SK-N-SH (cell line): ENCODE results near the gene RGL1. TPM values are rescaled to one million over a fixed set of nuclear protein-coding genes. Genes with fewer than 3 reads are reported as not detected.

Experiments used
- CTCF ChIA-PET: fragments of 300-600, 350-600 bp; formaldehyde crosslinking; extraction: SDS; loops from one replicate; lab custom pipeline; 2021; lab: Yijun Ruan, JAX
- POLR2A ChIA-PET: fragments of 350-600 bp; sonication (Branson Sonifier 250); formaldehyde crosslinking; extraction: SDS; loops from one replicate; lab custom pipeline; 2020; ENCODE audit warnings: antibody characterized with exemption, inconsistent platforms; lab: Yijun Ruan, JAX
- DNase-seq: peaks from one replicate; pipeline ENCODE4 v3.0.0; 2012
- H2AFZ ChIP-seq: fragments of 200-600 bp; sonication (generic); 2 replicates; pipeline ENCODE4 v1.8.1; 2016; ENCODE audit warnings: antibody characterized with exemption, mild to moderate bottlenecking, low read depth
- H3F3A ChIP-seq: fragments of 200-600 bp; sonication (generic); replicated peaks from 2 replicates; pipeline ENCODE3; 2016; ENCODE audit warnings: antibody characterized with exemption, mild to moderate bottlenecking; ENCODE audit not compliant: insufficient read depth
- H3K27ac ChIP-seq, 2 experiments: fragments of 200-500 bp in 1 of 2; fragments of 200-600 bp in 1 of 2; sonication (Bioruptor generic) in 1 of 2; sonication (generic), shearing (Covaris generic) in 1 of 2; 2 replicates each; pipeline versions ENCODE4 v1.5.1 to v1.6.1; 2014 to 2016; ENCODE audit warnings: low read depth in 2 of 2, inconsistent platforms in 1 of 2, low read length in 1 of 2, mild to moderate bottlenecking in 1 of 2, mixed read lengths in 1 of 2
- H3K27me3 ChIP-seq: fragments of 200-600 bp; sonication (generic), shearing (Covaris generic); 2 replicates; pipeline ENCODE4 v1.6.1; 2016; ENCODE audit warnings: mixed run types; ENCODE audit not compliant: insufficient read depth
- H3K36me3 ChIP-seq, 2 experiments: fragments of 200-500 bp in 1 of 2; fragments of 200-600 bp in 1 of 2; sonication (Bioruptor generic) in 1 of 2; sonication (generic) in 1 of 2; replicated peaks in 1 of 2; 2 replicates each; pipeline versions ENCODE3 to v1.5.1; 2014 to 2016; ENCODE audit warnings: low read length in 1 of 2, mild to moderate bottlenecking in 1 of 2; ENCODE audit not compliant: insufficient read depth in 2 of 2, control insufficient read depth in 1 of 2
- H3K4me1 ChIP-seq, 2 experiments: fragments of 200-500 bp in 1 of 2; fragments of 200-600 bp in 1 of 2; sonication (Bioruptor generic) in 1 of 2; sonication (generic), shearing (Covaris generic) in 1 of 2; 2 replicates each; pipeline versions ENCODE4 v1.5.1 to v1.6.1; 2014 to 2016; ENCODE audit warnings: low read depth in 1 of 2, low read length in 1 of 2, mixed run types in 1 of 2; ENCODE audit not compliant: insufficient read depth in 2 of 2, control insufficient read depth in 1 of 2
- H3K4me2 ChIP-seq: fragments of 200-600 bp; sonication (generic), shearing (Covaris generic); 2 replicates; pipeline ENCODE4 v1.6.1; 2017; ENCODE audit warnings: mixed run types
- H3K4me3 ChIP-seq, 2 experiments: fragments of 200-500 bp in 1 of 2; fragments of 200-600 bp in 1 of 2; sonication (Bioruptor generic) in 1 of 2; sonication (generic), shearing (Covaris generic) in 1 of 2; 2 replicates each; pipeline versions ENCODE4 v1.5.1 to v1.8.1; 2014 to 2016; ENCODE audit warnings: low read depth in 2 of 2, inconsistent platforms in 1 of 2, low read length in 1 of 2, mild to moderate bottlenecking in 1 of 2, mixed read lengths in 1 of 2, moderate library complexity in 1 of 2
- H3K79me2 ChIP-seq: fragments of 200-600 bp; sonication (generic); 2 replicates; pipeline ENCODE4 v1.8.1; 2017; ENCODE audit warnings: mild to moderate bottlenecking; ENCODE audit not compliant: insufficient read depth
- H3K9ac ChIP-seq: fragments of 200-600 bp; sonication (generic); 2 replicates; pipeline ENCODE4 v1.6.1; 2017; ENCODE audit warnings: mixed run types
- H3K9me2 ChIP-seq: fragments of 200-600 bp; sonication (generic); 2 replicates; pipeline ENCODE4 v1.6.1; 2017; ENCODE audit warnings: mixed run types
- H3K9me3 ChIP-seq: fragments of 200-600 bp; sonication (generic); 2 replicates; pipeline ENCODE4 v1.6.1; 2017; ENCODE audit warnings: mixed run types, mild to moderate bottlenecking, moderate library complexity
- H4K20me1 ChIP-seq: fragments of 200-600 bp; sonication (generic); 2 replicates; pipeline ENCODE4 v1.6.1; 2017; ENCODE audit warnings: mild to moderate bottlenecking, mixed run types; ENCODE audit not compliant: insufficient read depth
- CHD2 ChIP-seq: fragments of 150-350 bp; IDR thresholded peaks from 2 replicates; pipeline ENCODE4 v1.6.1; 2018; ENCODE audit warnings: low read length; ENCODE audit not compliant: partially characterized antibody
- EZH2phosphoT487 ChIP-seq: fragments of 200-600 bp; sonication (generic); IDR thresholded peaks from 2 replicates; pipeline ENCODE4 v1.6.1; 2017; ENCODE audit warnings: low read depth, mixed run types, mild to moderate bottlenecking, antibody characterized with exemption, moderate library complexity, borderline replicate concordance
- GABPA ChIP-seq: IDR thresholded peaks from 2 replicates; pipeline ENCODE4 v1.4.0; 2012; ENCODE audit warnings: low read depth, mild to moderate bottlenecking
- POLR2AphosphoS5 ChIP-seq: IDR thresholded peaks from 2 replicates; pipeline ENCODE4 v1.6.1; 2012; ENCODE audit warnings: low read depth, low read length
- RAD21 ChIP-seq: IDR thresholded peaks from 2 replicates; pipeline ENCODE4 v1.6.1; 2012; ENCODE audit warnings: mild to moderate bottlenecking, low read length
- RCOR1 ChIP-seq: fragments of 150-350 bp; IDR thresholded peaks from 2 replicates; pipeline ENCODE4 v1.6.1; 2017; ENCODE audit warnings: antibody characterized with exemption, low read length
- RFX5 ChIP-seq: IDR thresholded peaks from 2 replicates; pipeline ENCODE4 v1.6.1; 2012; ENCODE audit warnings: mild to moderate bottlenecking, improper control_type of control experiment, low read length
- SMC3 ChIP-seq: IDR thresholded peaks from 2 replicates; pipeline ENCODE4 v1.6.1; 2012; ENCODE audit warnings: low read depth, low read length, improper control_type of control experiment
- TAF1 ChIP-seq: IDR thresholded peaks from 2 replicates; pipeline ENCODE4 v1.6.1; 2012; ENCODE audit warnings: low read depth, mild to moderate bottlenecking, low read length, moderate library complexity, borderline replicate concordance
- TEAD4 ChIP-seq: IDR thresholded peaks from 2 replicates; pipeline ENCODE4 v1.4.0; 2012; ENCODE audit warnings: mild to moderate bottlenecking, borderline replicate concordance; ENCODE audit not compliant: insufficient read depth
- WGBS: methylation state at CpG from one replicate; pipeline ENCODE4 v1.1.6; 2017; ENCODE audit warnings: low lambda C conversion rate; 5-methylcytosine and 5-hydroxymethylcytosine counted together
- polyA plus RNA-seq, 3 experiments: library from polyadenylated mRNA; depleted of rRNA; stranded (reverse); fragments of >200 nt; gene quantifications; 2 replicates each; pipeline ENCODE4 v1.2.3, GENCODE V29; 2012
- TF ChIP-seq, protein P1 (sequence below): fragments of 200-600 bp; sonication (generic); IDR thresholded peaks from 2 replicates; pipeline ENCODE4 v1.6.1; 2017; ENCODE audit warnings: antibody characterized with exemption, mild to moderate bottlenecking, moderate library complexity
- TF ChIP-seq, protein P2 (sequence below): IDR thresholded peaks from 2 replicates; pipeline ENCODE4 v1.4.0; 2012; ENCODE audit warnings: low read depth, borderline replicate concordance
- TF ChIP-seq, protein P3 (sequence below): IDR thresholded peaks from 2 replicates; pipeline ENCODE4; 2012
- TF ChIP-seq, protein P4 (sequence below): IDR thresholded peaks from 2 replicates; pipeline ENCODE4 v1.6.1; 2012; ENCODE audit warnings: mild to moderate bottlenecking, low read depth, low read length, moderate library complexity
- TF ChIP-seq, protein P5 (sequence below): IDR thresholded peaks from 2 replicates; pipeline ENCODE4 v1.4.0; 2012; ENCODE audit warnings: low read depth, borderline replicate concordance
- TF ChIP-seq, protein P6 (sequence below): IDR thresholded peaks from 2 replicates; pipeline ENCODE4 v1.4.0; 2012; ENCODE audit warnings: low read depth

Gene RGL1
- polyA plus RNA-seq, 1 of the 3 experiments (the other 2 are of a cell fraction): 8.3 TPM

DNA sequence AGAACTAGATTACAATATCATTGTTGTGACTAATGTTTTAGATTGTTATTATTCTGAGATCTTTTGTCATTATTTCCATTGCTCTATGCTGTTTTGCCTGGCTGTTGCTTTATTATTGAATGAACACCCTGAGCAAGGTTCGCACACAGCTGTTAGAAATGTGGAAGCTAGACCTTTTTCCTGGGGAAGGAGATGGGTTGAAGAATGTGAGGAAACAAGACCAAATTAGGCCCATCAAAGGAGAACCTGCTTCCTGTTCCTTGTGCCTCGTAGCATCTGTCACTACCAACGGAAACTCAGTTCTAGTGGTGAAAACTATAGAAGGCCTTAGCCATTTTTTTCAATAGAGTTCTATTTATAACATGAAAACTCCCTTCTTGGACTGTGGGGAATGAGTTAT, 68.7 kb downstream of the RGL1 start:
- Histone ChIP-seq H3K4me3 (no peak overlapping the region), H3K9me3 (no peaks in the 10 kb centered on the region), H3K4me2 (no peak overlapping the region), H4K20me1 (no peaks in the 10 kb centered on the region), H3K36me3 (peaks cover 5 to 26% of the 10 kb centered on the region in 2 experiments), H3K27me3 (no peaks in the 10 kb centered on the region), H2AFZ (no peak overlapping the region), H3K9me2 (no peaks in the 10 kb centered on the region), H3K79me2 (no peaks in the 10 kb centered on the region), H3K4me1 (peaks cover 2 to 24% of the 10 kb centered on the region in 2 experiments; a peak in 3 of 4 replicates), H3F3A (no peaks in the 10 kb centered on the region), H3K9ac (no peak overlapping the region), H3K27ac (no peak overlapping the region)
- POLR2A ChIA-PET: no interaction called here
- CTCF ChIA-PET: interaction anchor here (1.0 kb wide), 1 partner anchor 218 kb away, joined by 3 read pairs; no protein-coding TSS in a partner anchor
- TF ChIP-seq, protein P1, sequence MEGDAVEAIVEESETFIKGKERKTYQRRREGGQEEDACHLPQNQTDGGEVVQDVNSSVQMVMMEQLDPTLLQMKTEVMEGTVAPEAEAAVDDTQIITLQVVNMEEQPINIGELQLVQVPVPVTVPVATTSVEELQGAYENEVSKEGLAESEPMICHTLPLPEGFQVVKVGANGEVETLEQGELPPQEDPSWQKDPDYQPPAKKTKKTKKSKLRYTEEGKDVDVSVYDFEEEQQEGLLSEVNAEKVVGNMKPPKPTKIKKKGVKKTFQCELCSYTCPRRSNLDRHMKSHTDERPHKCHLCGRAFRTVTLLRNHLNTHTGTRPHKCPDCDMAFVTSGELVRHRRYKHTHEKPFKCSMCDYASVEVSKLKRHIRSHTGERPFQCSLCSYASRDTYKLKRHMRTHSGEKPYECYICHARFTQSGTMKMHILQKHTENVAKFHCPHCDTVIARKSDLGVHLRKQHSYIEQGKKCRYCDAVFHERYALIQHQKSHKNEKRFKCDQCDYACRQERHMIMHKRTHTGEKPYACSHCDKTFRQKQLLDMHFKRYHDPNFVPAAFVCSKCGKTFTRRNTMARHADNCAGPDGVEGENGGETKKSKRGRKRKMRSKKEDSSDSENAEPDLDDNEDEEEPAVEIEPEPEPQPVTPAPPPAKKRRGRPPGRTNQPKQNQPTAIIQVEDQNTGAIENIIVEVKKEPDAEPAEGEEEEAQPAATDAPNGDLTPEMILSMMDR: no peak
- TF ChIP-seq, protein P2, sequence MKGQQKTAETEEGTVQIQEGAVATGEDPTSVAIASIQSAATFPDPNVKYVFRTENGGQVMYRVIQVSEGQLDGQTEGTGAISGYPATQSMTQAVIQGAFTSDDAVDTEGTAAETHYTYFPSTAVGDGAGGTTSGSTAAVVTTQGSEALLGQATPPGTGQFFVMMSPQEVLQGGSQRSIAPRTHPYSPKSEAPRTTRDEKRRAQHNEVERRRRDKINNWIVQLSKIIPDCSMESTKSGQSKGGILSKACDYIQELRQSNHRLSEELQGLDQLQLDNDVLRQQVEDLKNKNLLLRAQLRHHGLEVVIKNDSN: no peak
- TF ChIP-seq GABPA (no peak), TEAD4 (no peak), RFX5 (no peak)
- TF ChIP-seq, protein P3, sequence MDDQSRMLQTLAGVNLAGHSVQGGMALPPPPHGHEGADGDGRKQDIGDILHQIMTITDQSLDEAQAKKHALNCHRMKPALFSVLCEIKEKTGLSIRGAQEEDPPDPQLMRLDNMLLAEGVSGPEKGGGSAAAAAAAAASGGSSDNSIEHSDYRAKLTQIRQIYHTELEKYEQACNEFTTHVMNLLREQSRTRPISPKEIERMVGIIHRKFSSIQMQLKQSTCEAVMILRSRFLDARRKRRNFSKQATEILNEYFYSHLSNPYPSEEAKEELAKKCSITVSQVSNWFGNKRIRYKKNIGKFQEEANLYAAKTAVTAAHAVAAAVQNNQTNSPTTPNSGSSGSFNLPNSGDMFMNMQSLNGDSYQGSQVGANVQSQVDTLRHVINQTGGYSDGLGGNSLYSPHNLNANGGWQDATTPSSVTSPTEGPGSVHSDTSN: no peak
- DNase-seq: no peak
- WGBS: 79% methylated on average over 3 of the region's 3 CpGs

DNA sequence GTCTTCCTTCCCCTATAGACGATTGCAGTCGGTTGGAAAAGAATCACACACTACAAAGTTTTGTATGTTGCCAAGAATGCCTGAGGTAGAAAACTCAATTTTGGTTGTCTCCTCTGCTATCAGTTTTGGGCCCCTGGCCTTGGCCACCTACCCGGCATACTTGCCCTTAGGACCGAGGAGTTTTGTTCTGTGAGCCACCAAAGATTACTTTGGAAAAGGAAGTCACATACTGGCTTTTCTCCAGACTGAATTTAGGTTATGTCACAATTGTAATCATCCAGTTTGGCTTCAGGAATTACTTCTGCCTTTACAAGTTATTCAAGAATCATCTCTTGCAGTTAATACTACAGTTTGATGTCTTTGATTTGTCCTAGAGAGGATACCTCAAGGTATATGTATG, 71.4 kb downstream of the RGL1 start:
- no peak overlapping the region for H3K4me2 ChIP-seq
- H3K79me2 ChIP-seq: no peaks in the 10 kb centered on the region
- ChIA-PET POLR2A (no interaction called here), CTCF (interaction anchor here (1.2 kb wide), 1 partner anchor 40 kb away, joined by 3 read pairs; no protein-coding TSS in a partner anchor)
- H3F3A ChIP-seq: no peaks in the 10 kb centered on the region
- H3K9me2 ChIP-seq: no peaks in the 10 kb centered on the region
- H3K36me3 ChIP-seq: peaks cover 5 to 28% of the 10 kb centered on the region in 2 experiments
- H3K4me3 ChIP-seq: no peak overlapping the region
- no peak overlapping the region for H2AFZ ChIP-seq
- 98% methylated on average over 4 of the region's 4 CpGs for WGBS
- no peak overlapping the region for H3K27ac ChIP-seq
- TF ChIP-seq TAF1: no peak
- TF ChIP-seq POLR2AphosphoS5: no peak
- no peak for TF ChIP-seq RAD21
- TF ChIP-seq, protein P4, sequence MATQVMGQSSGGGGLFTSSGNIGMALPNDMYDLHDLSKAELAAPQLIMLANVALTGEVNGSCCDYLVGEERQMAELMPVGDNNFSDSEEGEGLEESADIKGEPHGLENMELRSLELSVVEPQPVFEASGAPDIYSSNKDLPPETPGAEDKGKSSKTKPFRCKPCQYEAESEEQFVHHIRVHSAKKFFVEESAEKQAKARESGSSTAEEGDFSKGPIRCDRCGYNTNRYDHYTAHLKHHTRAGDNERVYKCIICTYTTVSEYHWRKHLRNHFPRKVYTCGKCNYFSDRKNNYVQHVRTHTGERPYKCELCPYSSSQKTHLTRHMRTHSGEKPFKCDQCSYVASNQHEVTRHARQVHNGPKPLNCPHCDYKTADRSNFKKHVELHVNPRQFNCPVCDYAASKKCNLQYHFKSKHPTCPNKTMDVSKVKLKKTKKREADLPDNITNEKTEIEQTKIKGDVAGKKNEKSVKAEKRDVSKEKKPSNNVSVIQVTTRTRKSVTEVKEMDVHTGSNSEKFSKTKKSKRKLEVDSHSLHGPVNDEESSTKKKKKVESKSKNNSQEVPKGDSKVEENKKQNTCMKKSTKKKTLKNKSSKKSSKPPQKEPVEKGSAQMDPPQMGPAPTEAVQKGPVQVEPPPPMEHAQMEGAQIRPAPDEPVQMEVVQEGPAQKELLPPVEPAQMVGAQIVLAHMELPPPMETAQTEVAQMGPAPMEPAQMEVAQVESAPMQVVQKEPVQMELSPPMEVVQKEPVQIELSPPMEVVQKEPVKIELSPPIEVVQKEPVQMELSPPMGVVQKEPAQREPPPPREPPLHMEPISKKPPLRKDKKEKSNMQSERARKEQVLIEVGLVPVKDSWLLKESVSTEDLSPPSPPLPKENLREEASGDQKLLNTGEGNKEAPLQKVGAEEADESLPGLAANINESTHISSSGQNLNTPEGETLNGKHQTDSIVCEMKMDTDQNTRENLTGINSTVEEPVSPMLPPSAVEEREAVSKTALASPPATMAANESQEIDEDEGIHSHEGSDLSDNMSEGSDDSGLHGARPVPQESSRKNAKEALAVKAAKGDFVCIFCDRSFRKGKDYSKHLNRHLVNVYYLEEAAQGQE: no peak
- TF ChIP-seq CHD2: no peak
- TF ChIP-seq RCOR1: no peak
- no peak for TF ChIP-seq SMC3
- TF ChIP-seq EZH2phosphoT487: no peak
- TF ChIP-seq, protein P2: no peak
- TF ChIP-seq, protein P5, sequence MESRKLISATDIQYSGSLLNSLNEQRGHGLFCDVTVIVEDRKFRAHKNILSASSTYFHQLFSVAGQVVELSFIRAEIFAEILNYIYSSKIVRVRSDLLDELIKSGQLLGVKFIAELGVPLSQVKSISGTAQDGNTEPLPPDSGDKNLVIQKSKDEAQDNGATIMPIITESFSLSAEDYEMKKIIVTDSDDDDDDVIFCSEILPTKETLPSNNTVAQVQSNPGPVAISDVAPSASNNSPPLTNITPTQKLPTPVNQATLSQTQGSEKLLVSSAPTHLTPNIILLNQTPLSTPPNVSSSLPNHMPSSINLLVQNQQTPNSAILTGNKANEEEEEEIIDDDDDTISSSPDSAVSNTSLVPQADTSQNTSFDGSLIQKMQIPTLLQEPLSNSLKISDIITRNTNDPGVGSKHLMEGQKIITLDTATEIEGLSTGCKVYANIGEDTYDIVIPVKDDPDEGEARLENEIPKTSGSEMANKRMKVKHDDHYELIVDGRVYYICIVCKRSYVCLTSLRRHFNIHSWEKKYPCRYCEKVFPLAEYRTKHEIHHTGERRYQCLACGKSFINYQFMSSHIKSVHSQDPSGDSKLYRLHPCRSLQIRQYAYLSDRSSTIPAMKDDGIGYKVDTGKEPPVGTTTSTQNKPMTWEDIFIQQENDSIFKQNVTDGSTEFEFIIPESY: no peak
- TF ChIP-seq, protein P6, sequence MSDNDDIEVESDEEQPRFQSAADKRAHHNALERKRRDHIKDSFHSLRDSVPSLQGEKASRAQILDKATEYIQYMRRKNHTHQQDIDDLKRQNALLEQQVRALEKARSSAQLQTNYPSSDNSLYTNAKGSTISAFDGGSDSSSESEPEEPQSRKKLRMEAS: no peak
- no peak overlapping the region for H3K9ac ChIP-seq
- no peaks in the 10 kb centered on the region for H3K27me3 ChIP-seq
- no peaks in the 10 kb centered on the region for H3K9me3 ChIP-seq
- peaks cover 4 to 25% of the 10 kb centered on the region in 2 experiments; a peak in 3 of 4 replicates for H3K4me1 ChIP-seq
- no peaks in the 10 kb centered on the region for H4K20me1 ChIP-seq
- DNase-seq: no peak
